Measurements from ENCODE around the gene SYNE1. TPM values are rescaled to one million over a fixed set of nuclear protein-coding genes. Genes with fewer than 3 reads are reported as not detected.
"Not testable (repeated sequence)": the region's sequence is repeated elsewhere in the genome, so short reads cannot be mapped to it uniquely, and the experiment has no call there.

The SYNE1 gene
- total RNA-seq, 1 experiment from 2014 or later: 27.3 TPM

GRCh38 chr6:152087701-152088100, 549.5 kb downstream of the SYNE1 start:
- Histone ChIP-seq H3K4me1 (peaks cover 18% of the 10 kb centered on the region), H3K4me3 (no peak overlapping the region), H3K36me3 (no peaks in the 10 kb centered on the region), H3K27ac (peak overlapping the region; percentile 36), H3K9me3 (replicated peaks) (no peaks in the 10 kb centered on the region), H3K27me3 (no peaks in the 10 kb centered on the region)
- peak; percentile 41 to 75 for DNase-seq

GRCh38 chr6:152087096-152087495, 550.1 kb downstream of the SYNE1 start:
- Histone ChIP-seq H3K9me3 (replicated peaks) (no peaks in the 10 kb centered on the region), H3K4me1 (peaks cover 18% of the 10 kb centered on the region), H3K36me3 (no peaks in the 10 kb centered on the region), H3K4me3 (no peak overlapping the region), H3K27ac (peak overlapping the region; percentile 36; the same call in 1 of the 2 replicates), H3K27me3 (no peaks in the 10 kb centered on the region)
- no peak for DNase-seq

GRCh38 chr6:152086223-152086873, 550.8 kb downstream of the SYNE1 start:
- H3K36me3 ChIP-seq: no peaks in the 10 kb centered on the region
- H3K27ac ChIP-seq: no peak overlapping the region
- H3K4me3 ChIP-seq: no peak overlapping the region
- no peaks in the 10 kb centered on the region for H3K9me3 ChIP-seq (replicated peaks)
- peaks cover 18% of the 10 kb centered on the region for H3K4me1 ChIP-seq
- no peak for DNase-seq
- no peaks in the 10 kb centered on the region for H3K27me3 ChIP-seq

GRCh38 chr6:152085451-152085921, 551.7 kb downstream of the SYNE1 start:
- no peaks in the 10 kb centered on the region for H3K27me3 ChIP-seq
- no peak overlapping the region for H3K27ac ChIP-seq
- no peak for DNase-seq
- no peak overlapping the region for H3K4me3 ChIP-seq
- no peaks in the 10 kb centered on the region for H3K36me3 ChIP-seq
- no peaks in the 10 kb centered on the region for H3K9me3 ChIP-seq (replicated peaks)
- peaks cover 18% of the 10 kb centered on the region for H3K4me1 ChIP-seq

GRCh38 chr6:152078804-152079203, 558.4 kb downstream of the SYNE1 start:
- H3K4me1 ChIP-seq: no peaks in the 10 kb centered on the region
- H3K9me3 ChIP-seq (replicated peaks): no peaks in the 10 kb centered on the region
- H3K4me3 ChIP-seq: no peak overlapping the region
- H3K27me3 ChIP-seq: no peaks in the 10 kb centered on the region
- no peak overlapping the region for H3K27ac ChIP-seq
- no peak for DNase-seq
- no peaks in the 10 kb centered on the region for H3K36me3 ChIP-seq

GRCh38 chr6:152078001-152078400, 559.2 kb downstream of the SYNE1 start:
- H3K4me1 ChIP-seq: no peaks in the 10 kb centered on the region
- H3K9me3 ChIP-seq (replicated peaks): no peaks in the 10 kb centered on the region
- no peaks in the 10 kb centered on the region for H3K36me3 ChIP-seq
- H3K4me3 ChIP-seq: no peak overlapping the region
- DNase-seq: no peak
- no peak overlapping the region for H3K27ac ChIP-seq
- no peaks in the 10 kb centered on the region for H3K27me3 ChIP-seq

GRCh38 chr6:152076242-152076641, 560.9 kb downstream of the SYNE1 start:
- H3K9me3 ChIP-seq (replicated peaks); H3K27ac ChIP-seq; H3K36me3 ChIP-seq; H3K27me3 ChIP-seq; H3K4me1 ChIP-seq; H3K4me3 ChIP-seq; DNase-seq: not testable (repeated sequence)

GRCh38 chr6:152071843-152072242, 565.3 kb downstream of the SYNE1 start:
- no peaks in the 10 kb centered on the region for H3K27me3 ChIP-seq
- no peaks in the 10 kb centered on the region for H3K4me1 ChIP-seq
- DNase-seq: no peak
- H3K4me3 ChIP-seq: no peak overlapping the region
- no peaks in the 10 kb centered on the region for H3K9me3 ChIP-seq (replicated peaks)
- H3K36me3 ChIP-seq: no peaks in the 10 kb centered on the region
- no peak overlapping the region for H3K27ac ChIP-seq

Other genes starting within 250 kb of the SYNE1 start
- 0.04 TPM in 1 of 2 replicates, not detected in the other for gene MYCT1, start 60.5 kb upstream of the SYNE1 start, total RNA-seq (2014; rRNA removed; shearing (Covaris generic))
- gene VIP, start 113.4 kb upstream of the SYNE1 start, total RNA-seq (2014; rRNA removed; shearing (Covaris generic)): not detected in 2 replicates

Data from SJCRH30 (cell line).